ENCODE results near the gene CACNA1D.

CACNA1D gene

GRCh38 chr3:53803816-53804695 is 309.6 kb downstream of the CACNA1D start:
- peaks cover 15% of the 10 kb centered on the region for H3K4me1 ChIP-seq (ENCODE audit: control insufficient read depth, insufficient read depth, low read length, unreplicated experiment)
- H3K27me3 ChIP-seq (ENCODE audit: insufficient read depth, low read length): no peaks in the 10 kb centered on the region

GRCh38 chr3:53804697-53805462 is 310.5 kb downstream of the CACNA1D start:
- Histone ChIP-seq H3K36me3 (ENCODE audit: insufficient read depth, low read length) (no peaks in the 10 kb centered on the region), H3K79me2 (ENCODE audit: control insufficient read depth, insufficient read depth, low read length, unreplicated experiment) (no peaks in the 10 kb centered on the region), H2AFZ (ENCODE audit: low read length, unreplicated experiment) (peak overlapping the region; percentile 14), H3K4me1 (ENCODE audit: control insufficient read depth, insufficient read depth, low read length, unreplicated experiment) (peaks cover 15% of the 10 kb centered on the region), H3K27me3 (ENCODE audit: insufficient read depth, low read length) (no peaks in the 10 kb centered on the region), H3K27ac (ENCODE audit: low read depth, low read length) (no peak overlapping the region; the same call in 1 of the 2 replicates), H3K4me3 (ENCODE audit: low read depth, low read length) (no peak overlapping the region)

More at GRCh38 chr3:53803816-53804695, 309.6 kb downstream of the CACNA1D start:
- Histone ChIP-seq H2AFZ (ENCODE audit: low read length, unreplicated experiment) (no peak overlapping the region), H3K27ac (ENCODE audit: low read depth, low read length) (no peak overlapping the region), H3K4me3 (ENCODE audit: low read depth, low read length) (no peak overlapping the region), H3K36me3 (ENCODE audit: insufficient read depth, low read length) (no peaks in the 10 kb centered on the region), H3K79me2 (ENCODE audit: control insufficient read depth, insufficient read depth, low read length, unreplicated experiment) (no peaks in the 10 kb centered on the region)

- Histone ChIP-seq H3K27ac (ENCODE audit: low read depth, low read length) (no peak overlapping the region), H3K79me2 (ENCODE audit: control insufficient read depth, insufficient read depth, low read length, unreplicated experiment) (no peaks in the 10 kb centered on the region), H3K27me3 (ENCODE audit: insufficient read depth, low read length) (no peaks in the 10 kb centered on the region), H2AFZ (ENCODE audit: low read length, unreplicated experiment) (no peak overlapping the region), H3K4me3 (ENCODE audit: low read depth, low read length) (no peak overlapping the region), H3K36me3 (ENCODE audit: insufficient read depth, low read length) (no peaks in the 10 kb centered on the region), H3K4me1 (ENCODE audit: control insufficient read depth, insufficient read depth, low read length, unreplicated experiment) (peaks cover 15% of the 10 kb centered on the region)
Observed at GRCh38 chr3:53805463-53806159, 311.2 kb downstream of the CACNA1D start.

- H3K79me2 ChIP-seq (ENCODE audit: control insufficient read depth, insufficient read depth, low read length, unreplicated experiment): no peaks in the 10 kb centered on the region
- no peaks in the 10 kb centered on the region for H3K36me3 ChIP-seq (ENCODE audit: insufficient read depth, low read length)
- peaks cover 15% of the 10 kb centered on the region for H3K4me1 ChIP-seq (ENCODE audit: control insufficient read depth, insufficient read depth, low read length, unreplicated experiment)
- no peak overlapping the region for H3K4me3 ChIP-seq (ENCODE audit: low read depth, low read length)
- H3K27ac ChIP-seq (ENCODE audit: low read depth, low read length): no peak overlapping the region
- no peak overlapping the region for H2AFZ ChIP-seq (ENCODE audit: low read length, unreplicated experiment)
- no peaks in the 10 kb centered on the region for H3K27me3 ChIP-seq (ENCODE audit: insufficient read depth, low read length)
Observed at GRCh38 chr3:53806182-53807116, 312.0 kb downstream of the CACNA1D start.

- H3K4me3 ChIP-seq (ENCODE audit: low read depth, low read length): no peak overlapping the region
- H3K4me1 ChIP-seq (ENCODE audit: control insufficient read depth, insufficient read depth, low read length, unreplicated experiment): peaks cover 15% of the 10 kb centered on the region
- no peaks in the 10 kb centered on the region for H3K27me3 ChIP-seq (ENCODE audit: insufficient read depth, low read length)
- H3K36me3 ChIP-seq (ENCODE audit: insufficient read depth, low read length): no peaks in the 10 kb centered on the region
- no peak overlapping the region for H2AFZ ChIP-seq (ENCODE audit: low read length, unreplicated experiment)
- H3K27ac ChIP-seq (ENCODE audit: low read depth, low read length): no peak overlapping the region
- no peaks in the 10 kb centered on the region for H3K79me2 ChIP-seq (ENCODE audit: control insufficient read depth, insufficient read depth, low read length, unreplicated experiment)
Observed at GRCh38 chr3:53807117-53807810, 312.9 kb downstream of the CACNA1D start.

- no peak overlapping the region for H3K27ac ChIP-seq (ENCODE audit: low read depth, low read length)
- H3K36me3 ChIP-seq (ENCODE audit: insufficient read depth, low read length): no peaks in the 10 kb centered on the region
- no peak overlapping the region for H2AFZ ChIP-seq (ENCODE audit: low read length, unreplicated experiment)
- peaks cover 15% of the 10 kb centered on the region for H3K4me1 ChIP-seq (ENCODE audit: control insufficient read depth, insufficient read depth, low read length, unreplicated experiment)
- H3K79me2 ChIP-seq (ENCODE audit: control insufficient read depth, insufficient read depth, low read length, unreplicated experiment): no peaks in the 10 kb centered on the region
- H3K4me3 ChIP-seq (ENCODE audit: low read depth, low read length): no peak overlapping the region
- no peaks in the 10 kb centered on the region for H3K27me3 ChIP-seq (ENCODE audit: insufficient read depth, low read length)
Observed at GRCh38 chr3:53808496-53808895, 314.1 kb downstream of the CACNA1D start.

- no peak overlapping the region for H3K27ac ChIP-seq (ENCODE audit: low read depth, low read length)
Observed at GRCh38 chr3:53809267-53809666, 314.9 kb downstream of the CACNA1D start.

GRCh38 chr3:53809764-53810400 is 315.5 kb downstream of the CACNA1D start:
- H3K4me1 ChIP-seq (ENCODE audit: control insufficient read depth, insufficient read depth, low read length, unreplicated experiment): peaks cover 10% of the 10 kb centered on the region
- no peaks in the 10 kb centered on the region for H3K27me3 ChIP-seq (ENCODE audit: insufficient read depth, low read length)
- no peak overlapping the region for H3K27ac ChIP-seq (ENCODE audit: low read depth, low read length)
- no peak overlapping the region for H3K4me3 ChIP-seq (ENCODE audit: low read depth, low read length)
- H3K36me3 ChIP-seq (ENCODE audit: insufficient read depth, low read length): no peaks in the 10 kb centered on the region
- H3K79me2 ChIP-seq (ENCODE audit: control insufficient read depth, insufficient read depth, low read length, unreplicated experiment): no peaks in the 10 kb centered on the region
- no peak overlapping the region for H2AFZ ChIP-seq (ENCODE audit: low read length, unreplicated experiment)

More at GRCh38 chr3:53809267-53809666, 314.9 kb downstream of the CACNA1D start:
- no peak overlapping the region for H2AFZ ChIP-seq (ENCODE audit: low read length, unreplicated experiment)
- H3K79me2 ChIP-seq (ENCODE audit: control insufficient read depth, insufficient read depth, low read length, unreplicated experiment): no peaks in the 10 kb centered on the region
- H3K27me3 ChIP-seq (ENCODE audit: insufficient read depth, low read length): no peaks in the 10 kb centered on the region
- H3K4me1 ChIP-seq (ENCODE audit: control insufficient read depth, insufficient read depth, low read length, unreplicated experiment): peaks cover 15% of the 10 kb centered on the region
- no peak overlapping the region for H3K4me3 ChIP-seq (ENCODE audit: low read depth, low read length)
- H3K36me3 ChIP-seq (ENCODE audit: insufficient read depth, low read length): no peaks in the 10 kb centered on the region

All from ACC112 (cell line).